Activated CD8-positive, alpha-beta T cell treated with anti-CD3 and anti-CD28 coated beads for 36 hours (primary cell): ENCODE measurements around the gene TOMM6. TPM values are rescaled to one million over a fixed set of nuclear protein-coding genes. Genes with fewer than 3 reads are reported as not detected.

Experiments
- ATAC-seq: fragments of 200-7000 bp; cut with Tn5 transposase; one replicate; pipeline ENCODE4 v1.10.0; 2021; ENCODE audit warnings: mild to moderate bottlenecking, moderate library complexity
- CTCF ChIA-PET: fragments of 350-600 bp; sonication (Branson Sonifier 250); formaldehyde crosslinking; loops from one replicate; lab custom pipeline; 2021; ENCODE audit warnings: antibody characterized with exemption; lab: Charles Lee
- POLR2A ChIA-PET: fragments of 350-600 bp; sonication (Branson Sonifier 250); formaldehyde crosslinking; loops from one replicate; lab custom pipeline; 2021; ENCODE audit warnings: antibody characterized with exemption; lab: Charles Lee
- DNase-seq: peaks from one replicate; pipeline ENCODE4 v3.0.0-alpha.2; 2020
- H3K27ac Mint-ChIP-seq: one replicate; pipeline ENCODE4 v1.8.0; 2021; ENCODE audit warnings: mild to moderate bottlenecking, mixed read lengths
- H3K27me3 Mint-ChIP-seq: one replicate; pipeline ENCODE4 v1.8.0; 2021; ENCODE audit warnings: mixed read lengths
- H3K36me3 Mint-ChIP-seq: one replicate; pipeline ENCODE4 v1.8.0; 2021; ENCODE audit warnings: low read depth, mixed read lengths
- H3K4me1 Mint-ChIP-seq: one replicate; pipeline ENCODE4 v1.8.0; 2021; ENCODE audit warnings: low read depth, mixed read lengths
- H3K4me3 Mint-ChIP-seq: one replicate; pipeline ENCODE4 v1.8.0; 2021; ENCODE audit warnings: mild to moderate bottlenecking, moderate library complexity, mixed read lengths
- H3K9me3 Mint-ChIP-seq: one replicate; pipeline ENCODE4 v1.8.0; 2021; ENCODE audit warnings: mixed read lengths
- intact Hi-C: fragments of 100-400 bp; cut with micrococcal nuclease; formaldehyde crosslinking; loops from one replicate; pipeline ENCODE4 v1.10.0; 2022
- total RNA-seq, 2 experiments: library from RNA; stranded (reverse); gene quantifications; one replicate each; pipeline ENCODE4 v1.2.3, GENCODE V29; 2021
- TF ChIP-seq, protein P1 (sequence below): fragments of 200-600 bp; IDR thresholded peaks from one replicate; pipeline ENCODE4 v1.8.0; 2022; ENCODE audit warnings: antibody characterized with exemption, mild to moderate bottlenecking

Gene TOMM6
- total RNA-seq, 2 experiments from 2014 or later, result 310 to 314 TPM

DNA sequence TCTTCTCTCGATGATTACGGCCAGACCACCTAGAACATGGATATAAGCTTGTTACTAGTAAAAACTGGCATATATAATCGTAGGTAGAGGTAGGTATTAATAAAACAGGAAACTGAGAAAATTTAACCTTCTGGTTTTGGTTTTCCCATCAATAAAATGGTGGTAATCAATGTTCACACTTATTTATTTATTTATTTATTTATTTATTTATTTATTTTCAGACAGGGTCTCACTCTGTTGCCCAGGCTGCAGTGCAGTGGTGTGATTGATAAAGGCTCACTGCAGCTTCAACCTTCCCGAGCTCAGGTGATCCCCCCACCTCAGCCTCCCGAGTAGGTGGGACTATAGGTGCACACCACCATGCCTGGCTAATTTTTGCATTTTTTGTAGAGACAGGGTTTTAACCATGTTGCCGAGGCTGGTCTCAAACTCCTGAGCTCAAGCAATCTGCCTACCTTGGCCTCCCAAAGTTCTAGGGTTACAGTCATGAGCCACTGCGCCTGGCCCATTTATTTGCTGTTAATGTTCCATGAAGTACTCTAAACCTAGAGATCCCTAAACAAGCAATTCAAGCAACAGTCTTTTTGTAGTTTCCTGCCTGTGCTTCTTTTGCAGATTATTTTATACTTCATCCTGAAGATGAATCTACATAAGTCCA lies 11.5 kb downstream of the TOMM6 start:
- POLR2A ChIA-PET, result interaction anchor here (1.4 kb wide), 1 partner anchor 75 kb away, joined by 4 read pairs; no protein-coding TSS in a partner anchor
- no peak for ATAC-seq
- CTCF ChIA-PET, result interaction anchor here (3.5 kb wide), 1 partner anchor 246 kb away, joined by 28 read pairs; no protein-coding TSS in a partner anchor

DNA sequence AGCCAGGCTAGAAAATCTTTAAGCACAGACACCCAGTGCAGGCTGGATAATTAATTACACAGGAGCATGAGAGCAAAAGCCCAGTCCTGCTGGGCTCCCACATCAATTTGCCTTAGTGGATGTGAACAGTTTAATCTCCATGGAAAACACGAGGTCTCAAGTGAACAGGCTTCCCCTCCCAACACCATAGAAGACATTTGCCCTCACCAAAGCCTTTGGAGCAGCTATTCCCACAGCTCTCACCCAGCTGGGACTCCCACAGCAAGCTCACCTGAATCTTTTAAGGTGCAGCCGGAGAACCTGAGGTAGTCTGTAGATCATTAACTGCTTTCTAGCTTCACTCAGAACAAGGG lies 12.0 kb downstream of the TOMM6 start:
- Mint-ChIP-seq H3K27ac (no peak overlapping the region), H3K36me3 (peaks cover 4% of the 10 kb centered on the region), H3K27me3 (no peaks in the 10 kb centered on the region), H3K4me1 (no peaks in the 10 kb centered on the region), H3K9me3 (no peaks in the 10 kb centered on the region), H3K4me3 (no peak overlapping the region)
- TF ChIP-seq, protein P1, sequence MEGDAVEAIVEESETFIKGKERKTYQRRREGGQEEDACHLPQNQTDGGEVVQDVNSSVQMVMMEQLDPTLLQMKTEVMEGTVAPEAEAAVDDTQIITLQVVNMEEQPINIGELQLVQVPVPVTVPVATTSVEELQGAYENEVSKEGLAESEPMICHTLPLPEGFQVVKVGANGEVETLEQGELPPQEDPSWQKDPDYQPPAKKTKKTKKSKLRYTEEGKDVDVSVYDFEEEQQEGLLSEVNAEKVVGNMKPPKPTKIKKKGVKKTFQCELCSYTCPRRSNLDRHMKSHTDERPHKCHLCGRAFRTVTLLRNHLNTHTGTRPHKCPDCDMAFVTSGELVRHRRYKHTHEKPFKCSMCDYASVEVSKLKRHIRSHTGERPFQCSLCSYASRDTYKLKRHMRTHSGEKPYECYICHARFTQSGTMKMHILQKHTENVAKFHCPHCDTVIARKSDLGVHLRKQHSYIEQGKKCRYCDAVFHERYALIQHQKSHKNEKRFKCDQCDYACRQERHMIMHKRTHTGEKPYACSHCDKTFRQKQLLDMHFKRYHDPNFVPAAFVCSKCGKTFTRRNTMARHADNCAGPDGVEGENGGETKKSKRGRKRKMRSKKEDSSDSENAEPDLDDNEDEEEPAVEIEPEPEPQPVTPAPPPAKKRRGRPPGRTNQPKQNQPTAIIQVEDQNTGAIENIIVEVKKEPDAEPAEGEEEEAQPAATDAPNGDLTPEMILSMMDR, result no peak
- ChIA-PET POLR2A (interaction anchor here (1.4 kb wide), 1 partner anchor 74 kb away, joined by 4 read pairs; no protein-coding TSS in a partner anchor), CTCF (interaction anchor here (3.5 kb wide), 1 partner anchor 245 kb away, joined by 28 read pairs; no protein-coding TSS in a partner anchor)
- DNase-seq, result no peak
- intact Hi-C loops, result no loop called here
- no peak for ATAC-seq

More for the DNA sequence above, 11.5 kb downstream of the TOMM6 start:
- no peak overlapping the region for H3K27ac Mint-ChIP-seq
- H3K9me3 Mint-ChIP-seq, result no peaks in the 10 kb centered on the region
- intact Hi-C loops, result no loop called here
- no peaks in the 10 kb centered on the region for H3K4me1 Mint-ChIP-seq
- TF ChIP-seq, protein P1, result no peak
- no peaks in the 10 kb centered on the region for H3K27me3 Mint-ChIP-seq
- no peak for DNase-seq
- H3K36me3 Mint-ChIP-seq, result peaks cover 4% of the 10 kb centered on the region
- H3K4me3 Mint-ChIP-seq, result no peak overlapping the region

DNA sequence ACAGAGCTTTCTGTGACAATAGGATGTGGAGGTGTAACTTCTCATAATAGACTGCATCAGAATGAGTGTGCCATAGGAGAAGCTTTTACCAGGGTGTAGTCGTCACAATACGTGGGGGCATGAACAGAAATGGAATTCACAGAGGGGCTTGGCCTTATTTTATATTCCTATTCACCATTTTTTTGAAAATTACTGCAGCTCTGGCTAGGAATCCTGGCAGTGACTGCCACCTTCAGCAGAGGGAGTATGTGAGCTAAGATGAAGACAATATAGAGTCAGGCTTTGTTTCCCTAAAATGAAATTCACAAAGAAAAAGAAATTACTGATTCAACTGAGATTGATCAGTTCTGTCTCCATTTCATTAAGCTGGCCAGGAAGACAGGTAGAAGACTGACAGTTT lies 13.9 kb downstream of the TOMM6 start:
- Mint-ChIP-seq H3K27me3 (no peaks in the 10 kb centered on the region), H3K4me3 (no peak overlapping the region), H3K36me3 (peaks cover 5% of the 10 kb centered on the region), H3K4me1 (no peaks in the 10 kb centered on the region), H3K9me3 (no peaks in the 10 kb centered on the region), H3K27ac (no peak overlapping the region)
- POLR2A ChIA-PET, result interaction anchor here (0.6 to 0.7 kb wide), 3 partner anchors 67 to 260 kb away, joined by 3 to 5 read pairs (median 3); no protein-coding TSS in a partner anchor
- ATAC-seq (no peak), DNase-seq (no peak)
- CTCF ChIA-PET, result interaction anchor here (0.6 to 3.5 kb wide), 9 partner anchors 10 to 303 kb away, joined by 3 to 28 read pairs (median 5); partner anchors contain the start of gene TOMM6
- TF ChIP-seq, protein P1, result no peak
- intact Hi-C loops, result no loop called here

DNA sequence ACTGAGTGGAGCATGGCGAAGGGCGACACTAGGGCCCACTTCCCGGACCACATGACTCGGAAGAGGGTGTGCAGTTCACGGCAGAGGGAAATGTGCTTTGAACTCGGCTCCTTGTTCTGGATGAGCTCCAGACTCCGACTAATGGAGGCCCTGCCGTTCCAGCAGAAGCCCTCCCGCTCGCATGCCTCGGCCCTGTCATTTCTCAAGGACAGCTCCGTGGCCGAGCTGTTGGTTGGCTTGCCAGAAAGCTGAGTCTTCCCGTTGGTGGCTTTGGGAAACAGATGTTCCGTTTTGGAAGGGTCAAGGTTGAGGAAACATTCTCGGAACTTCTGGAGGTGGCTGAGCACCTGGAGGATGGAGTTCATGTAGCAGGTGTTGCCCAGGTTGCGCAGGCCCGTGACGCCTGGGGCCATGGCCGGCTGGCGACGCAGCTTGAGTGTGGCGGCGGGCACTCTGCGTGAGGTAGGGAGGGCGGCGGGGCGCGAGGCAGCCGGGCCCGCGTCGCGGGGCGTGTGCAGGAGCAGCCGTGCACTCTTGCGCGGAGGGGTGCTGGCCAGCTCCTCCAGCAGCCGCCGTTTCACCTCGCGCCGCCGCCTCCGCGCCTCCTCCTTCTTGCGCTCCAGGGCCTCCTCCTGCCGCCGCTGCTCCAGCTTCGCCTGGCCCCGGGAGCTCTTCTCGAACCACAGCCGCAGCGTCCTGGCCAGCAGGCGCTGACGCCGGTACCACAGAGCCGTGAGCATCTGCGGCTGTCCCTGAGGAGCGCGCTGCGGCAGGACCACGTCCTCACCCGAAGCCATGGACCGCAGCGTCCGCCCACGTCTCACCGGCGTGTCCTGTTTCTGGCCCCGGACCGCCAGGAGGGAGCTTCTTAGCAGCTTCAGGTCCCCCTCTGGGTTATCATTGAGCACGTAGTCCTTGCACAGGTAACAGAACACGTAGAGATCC lies 18.6 kb downstream of the TOMM6 start:
- peaks cover 2% of the 10 kb centered on the region for H3K36me3 Mint-ChIP-seq
- DNase-seq (no peak), ATAC-seq (no peak)
- H3K27me3 Mint-ChIP-seq, result no peaks in the 10 kb centered on the region
- no peaks in the 10 kb centered on the region for H3K4me1 Mint-ChIP-seq
- CTCF ChIA-PET, result interaction anchor here (1.1 kb wide), 1 partner anchor 30 kb away, joined by 5 read pairs; no protein-coding TSS in a partner anchor
- H3K9me3 Mint-ChIP-seq, result no peaks in the 10 kb centered on the region
- no peak overlapping the region for H3K4me3 Mint-ChIP-seq
- TF ChIP-seq, protein P1, result no peak
- intact Hi-C loops, result no loop called here
- POLR2A ChIA-PET, result interaction anchor here (1.2 to 1.3 kb wide), 2 partner anchors 242 to 244 kb away, joined by 3 read pairs; partner anchors contain the start of gene TAF8
- H3K27ac Mint-ChIP-seq, result no peak overlapping the region
